Mesendoderm (in vitro differentiated cells): ENCODE data around the gene UNC93B1.
"Not testable (repeated sequence)": the region's sequence is repeated elsewhere in the genome, so short reads cannot be mapped to it uniquely, and the experiment has no call there.

Experiments
- DNase-seq: peaks from one replicate; pipeline ENCODE4 v3.0.0; 2013
- H2AK5ac ChIP-seq: 2 replicates; pipeline ENCODE4 v1.6.1; 2013; ENCODE audit warnings: low read length, inconsistent platforms
- H2BK120ac ChIP-seq: 2 replicates; pipeline ENCODE4 v1.6.1; 2013; ENCODE audit warnings: low read depth, mild to moderate bottlenecking, low read length, moderate library complexity, mixed read lengths
- H2BK15ac ChIP-seq: replicated peaks from 2 replicates; pipeline ENCODE4 v1.6.1; 2013; ENCODE audit warnings: low read depth, mild to moderate bottlenecking, moderate library complexity
- H2BK5ac ChIP-seq: 2 replicates; pipeline ENCODE4 v1.6.1; 2013; ENCODE audit warnings: low read length, inconsistent platforms
- H3K18ac ChIP-seq: 2 replicates; pipeline ENCODE4 v1.6.1; 2013; ENCODE audit warnings: mild to moderate bottlenecking, low read length, mixed read lengths
- H3K23ac ChIP-seq: one replicate; pipeline ENCODE4 v1.6.1; 2013; ENCODE audit warnings: low read length
- H3K27ac ChIP-seq: 2 replicates; pipeline ENCODE4 v1.5.1; 2013; ENCODE audit warnings: low read depth, mild to moderate bottlenecking, inconsistent platforms, low read length, moderate library complexity
- H3K27me3 ChIP-seq: 2 replicates; pipeline ENCODE4 v1.6.1; 2013; ENCODE audit warnings: low read length, control low read depth, mild to moderate bottlenecking, inconsistent platforms; ENCODE audit not compliant: insufficient read depth, poor library complexity
- H3K36me3 ChIP-seq: 2 replicates; pipeline ENCODE4 v1.6.1; 2013; ENCODE audit warnings: low read length, inconsistent platforms; ENCODE audit not compliant: control insufficient read depth, insufficient read depth
- H3K4ac ChIP-seq: one replicate; pipeline ENCODE4 v1.6.1; 2013; ENCODE audit warnings: low read depth, mild to moderate bottlenecking, low read length, moderate library complexity
- H3K4me1 ChIP-seq: 2 replicates; pipeline ENCODE4 v1.6.1; 2013; ENCODE audit warnings: low read depth, low read length, inconsistent platforms; ENCODE audit not compliant: control insufficient read depth
- H3K4me2 ChIP-seq: 2 replicates; pipeline ENCODE4 v1.6.1; 2013; ENCODE audit warnings: low read length
- H3K4me3 ChIP-seq: 2 replicates; pipeline ENCODE4 v1.5.1; 2013; ENCODE audit warnings: mild to moderate bottlenecking, low read length
- H3K56ac ChIP-seq: one replicate; pipeline ENCODE4 v1.6.1; 2013; ENCODE audit warnings: low read length
- H3K79me1 ChIP-seq: 2 replicates; pipeline ENCODE4 v1.6.1; 2013; ENCODE audit warnings: low read length, inconsistent platforms
- H3K79me2 ChIP-seq: 2 replicates; pipeline ENCODE4 v1.6.1; 2013; ENCODE audit warnings: mild to moderate bottlenecking, low read length; ENCODE audit not compliant: control insufficient read depth, insufficient read depth
- H3K9ac ChIP-seq: 2 replicates; pipeline ENCODE4 v1.6.1; 2013; ENCODE audit warnings: low read length, inconsistent platforms
- H4K5ac ChIP-seq: one replicate; pipeline ENCODE4 v1.6.1; 2013; ENCODE audit warnings: low read length
- H4K8ac ChIP-seq: one replicate; pipeline ENCODE4 v1.6.1; 2013; ENCODE audit warnings: low read depth, mild to moderate bottlenecking, control low read depth, low read length, moderate library complexity
- WGBS: extraction: QIAGEN DNeasy Blood & Tissue Kit; methylation state at CpG from one replicate; pipeline ENCODE4 v1.1.7; 2013; ENCODE audit warnings: low lambda C conversion rate, missing lambda C conversion rate; ENCODE audit not compliant: insufficient coverage; ENCODE audit errors: extremely low coverage; 5-methylcytosine and 5-hydroxymethylcytosine counted together

The UNC93B1 gene

GRCh38 chr11:67993821-67994220 is 10.1 kb downstream of the UNC93B1 start:
- H3K4ac ChIP-seq, H3K18ac ChIP-seq, H3K9ac ChIP-seq, H3K79me2 ChIP-seq, H3K4me1 ChIP-seq, H3K4me2 ChIP-seq, H2BK5ac ChIP-seq, H2BK15ac ChIP-seq, H3K4me3 ChIP-seq, H3K79me1 ChIP-seq, H2BK120ac ChIP-seq, H3K27me3 ChIP-seq, H2AK5ac ChIP-seq, H4K8ac ChIP-seq, H3K36me3 ChIP-seq, H3K56ac ChIP-seq, H3K27ac ChIP-seq, H4K5ac ChIP-seq, H3K23ac ChIP-seq: not testable (repeated sequence)
- WGBS = no CpG with 5 or more reads among the region's 12 CpGs
- DNase-seq = peak; percentile 65

DNA sequence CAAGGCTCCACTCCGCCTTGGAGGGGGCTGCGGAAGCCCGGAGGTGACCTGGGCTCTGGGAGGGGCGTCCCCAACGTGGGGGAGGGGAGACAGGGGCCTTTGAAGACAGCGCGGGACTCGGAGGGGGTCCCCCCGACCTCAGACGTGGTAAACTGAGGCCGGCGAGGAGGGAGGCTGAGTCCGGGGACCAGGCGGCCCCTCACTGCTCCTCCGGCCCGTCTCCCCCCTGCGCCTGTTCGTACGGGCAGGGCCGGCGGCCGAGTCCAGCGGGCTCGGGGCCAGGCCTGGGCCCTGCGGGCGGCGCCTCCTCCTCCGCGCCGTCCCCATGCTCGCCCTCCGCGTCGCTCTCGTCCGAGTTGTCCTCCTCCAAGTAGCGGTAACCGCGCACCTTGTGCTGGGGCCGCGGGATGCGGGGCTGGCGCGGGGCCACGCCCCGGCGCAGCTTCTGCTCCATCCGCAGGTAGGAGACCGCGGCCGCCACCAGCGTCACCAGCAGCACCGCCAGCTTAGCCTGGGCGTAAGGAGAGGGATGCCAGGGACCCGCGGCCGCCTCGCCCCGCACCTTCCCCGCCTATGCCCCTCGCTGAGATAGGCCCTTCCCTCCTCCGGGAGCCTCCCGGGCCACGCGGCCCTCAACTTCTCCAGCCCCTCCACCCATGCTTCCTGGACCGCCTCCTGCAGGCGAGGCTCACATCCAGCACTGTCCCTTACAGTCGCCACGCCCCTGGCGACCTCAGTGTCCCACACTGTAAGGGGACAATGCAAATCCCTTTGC is 12.4 kb downstream of the UNC93B1 start:
- not testable (repeated sequence) for DNase-seq, H3K36me3 ChIP-seq, H3K79me1 ChIP-seq, H3K27me3 ChIP-seq, H3K23ac ChIP-seq, H2BK5ac ChIP-seq, H3K4me1 ChIP-seq, H2AK5ac ChIP-seq, H4K8ac ChIP-seq, H2BK120ac ChIP-seq, H3K79me2 ChIP-seq, H3K4me2 ChIP-seq, H4K5ac ChIP-seq, H2BK15ac ChIP-seq, H3K27ac ChIP-seq, H3K4me3 ChIP-seq
- no CpG with 5 or more reads among the region's 70 CpGs for WGBS
- peak overlapping the region; percentile 23 for H3K18ac ChIP-seq
- H3K9ac ChIP-seq = peak overlapping the region; percentile 72
- peak overlapping the region; percentile 73 for H3K56ac ChIP-seq
- H3K4ac ChIP-seq = peak overlapping the region; percentile 78

GRCh38 chr11:67990546-67991346 is 13.2 kb downstream of the UNC93B1 start:
- not testable (repeated sequence) for H3K4me3 ChIP-seq, H2AK5ac ChIP-seq, H3K27me3 ChIP-seq, H3K79me2 ChIP-seq, H3K4me1 ChIP-seq, H3K36me3 ChIP-seq, H3K23ac ChIP-seq, H2BK5ac ChIP-seq, H2BK15ac ChIP-seq, H4K5ac ChIP-seq, H3K79me1 ChIP-seq, H3K27ac ChIP-seq, H2BK120ac ChIP-seq
- Histone ChIP-seq H3K18ac (peak overlapping the region; percentile 23), H4K8ac (peak overlapping the region; percentile 92), H3K9ac (peak overlapping the region; percentile 72), H3K56ac (peak overlapping the region; percentile 73), H3K4me2 (peak overlapping the region; percentile 64), H3K4ac (peak overlapping the region; percentile 78)
- no CpG with 5 or more reads among the region's 58 CpGs for WGBS
- DNase-seq = peak; percentile 78

GRCh38 chr11:67985302-67985701 is 18.6 kb downstream of the UNC93B1 start:
- not testable (repeated sequence) for H3K56ac ChIP-seq, DNase-seq, H3K4ac ChIP-seq, H3K4me3 ChIP-seq, H3K23ac ChIP-seq, H4K5ac ChIP-seq, H3K4me2 ChIP-seq, H3K18ac ChIP-seq, H2BK120ac ChIP-seq, H3K27me3 ChIP-seq, H3K9ac ChIP-seq, H2BK5ac ChIP-seq, H2AK5ac ChIP-seq, H3K36me3 ChIP-seq, H4K8ac ChIP-seq, H2BK15ac ChIP-seq, H3K27ac ChIP-seq, H3K79me2 ChIP-seq, H3K4me1 ChIP-seq, H3K79me1 ChIP-seq
- 88% methylated on average over 1 of the region's 6 CpGs for WGBS

DNA sequence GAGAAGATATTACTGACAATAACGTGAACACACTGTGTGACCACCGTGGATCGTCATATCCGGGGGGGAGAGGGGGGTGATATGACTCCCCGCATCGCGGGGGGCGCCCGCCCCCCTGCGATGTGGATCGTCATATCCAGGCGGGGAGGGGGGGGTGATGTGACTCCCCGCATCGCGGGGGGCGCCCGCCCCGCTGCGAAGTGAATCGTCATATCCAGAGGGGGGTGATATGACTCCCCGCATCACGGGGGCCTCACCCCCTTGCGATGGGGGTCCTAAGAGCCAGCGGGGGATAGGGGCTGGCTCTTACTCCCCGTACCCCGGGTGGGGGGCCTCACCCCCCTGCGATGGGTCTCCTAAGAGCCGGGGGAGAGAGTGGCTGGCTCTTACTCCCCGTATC is 19.9 kb downstream of the UNC93B1 start:
- Histone ChIP-seq H3K79me1 (no peaks in the 10 kb centered on the region), H4K5ac (no peak overlapping the region), H3K4me2 (no peak overlapping the region), H3K27ac (no peak overlapping the region), H2BK120ac (no peak overlapping the region), H3K4me1 (no peaks in the 10 kb centered on the region), H3K9ac (no peak overlapping the region), H4K8ac (no peak overlapping the region), H2BK5ac (no peak overlapping the region), H3K36me3 (no peaks in the 10 kb centered on the region), H3K27me3 (no peaks in the 10 kb centered on the region), H3K4ac (no peak overlapping the region), H3K56ac (no peak overlapping the region), H3K79me2 (no peaks in the 10 kb centered on the region), H3K18ac (no peak overlapping the region), H2AK5ac (no peak overlapping the region), H2BK15ac (no peak overlapping the region), H3K23ac (no peak overlapping the region), H3K4me3 (no peak overlapping the region)
- no CpG with 5 or more reads among the region's 29 CpGs for WGBS
- no peak for DNase-seq
